ENCODE measurements around the gene LINGO1. TPM values are rescaled to one million over a fixed set of nuclear protein-coding genes. Genes with fewer than 3 reads are reported as not detected.

The LINGO1 gene
- total and polyA plus RNA-seq, 8 donors: 0.25 to 1.3 (median 0.57) TPM; not detected in 4

DNA sequence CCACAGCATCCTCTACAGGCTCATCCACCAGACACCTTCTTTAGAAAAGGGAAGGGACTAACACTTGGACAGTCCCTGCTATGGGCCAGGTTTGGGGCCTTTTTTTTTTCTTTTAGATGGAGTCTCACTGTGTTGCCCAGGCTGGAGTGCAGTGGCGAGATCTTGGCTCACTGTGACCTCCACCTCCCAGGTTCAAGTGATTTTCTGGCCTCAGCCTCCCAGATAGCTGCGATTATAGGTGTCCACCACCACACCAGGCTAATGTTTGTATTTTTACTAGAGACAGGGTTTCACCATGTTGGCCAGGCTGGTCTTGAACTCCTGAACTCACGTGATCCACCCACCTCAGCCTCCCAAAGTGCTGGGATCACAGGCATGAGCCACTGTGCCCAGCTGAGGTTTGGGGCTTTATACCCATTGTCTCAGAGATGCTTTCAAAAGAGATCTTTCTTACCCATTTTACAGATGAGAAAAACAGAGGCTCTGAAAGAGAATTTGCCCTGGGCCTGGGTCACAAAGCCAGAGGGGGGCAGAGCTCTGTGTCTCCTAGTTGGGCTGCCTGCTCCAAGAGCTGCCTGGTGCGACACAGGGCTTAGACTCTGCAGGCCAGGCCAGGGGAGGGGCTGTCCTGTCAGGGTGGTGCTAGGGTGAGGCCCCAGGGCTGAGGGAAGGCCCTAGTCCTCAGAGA is 11.6 kb downstream of the LINGO1 start:
- no peak for DNase-seq
- Histone ChIP-seq H3K27me3 (peaks cover 0 to 19% (median 0%) of the 10 kb centered on the region in 3 donors), H3K36me3 (no peaks in the 10 kb centered on the region), H3K9me3 (no peaks in the 10 kb centered on the region), H3K4me1 (peaks cover 0 to 12% (median 10%) of the 10 kb centered on the region in 4 donors), H3K4me3 (no peak overlapping the region), H3K27ac (no peak overlapping the region)
- intact Hi-C loops (cut with DNase I; ENCODE audit: low total_unique reads): no loop called here
- 72 to 96% (median 92%) methylated on average over 4 of the region's 4 CpGs for WGBS, 5 donors
- TF ChIP-seq EP300 (IDR thresholded peaks at IDR 0.05) (no peak), CTCF (IDR thresholded peaks at IDR 0.05) (no peak), POLR2AphosphoS5 (IDR thresholded peaks at IDR 0.05) (no peak)

GRCh38 chr15:77620297-77620696 is 12.4 kb downstream of the LINGO1 start:
- no peak for DNase-seq
- H3K4me3 ChIP-seq: no peak overlapping the region
- TF ChIP-seq EP300 (IDR thresholded peaks at IDR 0.05): no peak
- no peak for TF ChIP-seq CTCF (IDR thresholded peaks at IDR 0.05)
- no peak for TF ChIP-seq POLR2A (IDR thresholded peaks at IDR 0.05)
- no peak for TF ChIP-seq POLR2AphosphoS5 (IDR thresholded peaks at IDR 0.05)
- no peaks in the 10 kb centered on the region for H3K9me3 ChIP-seq
- peaks cover 0 to 19% (median 0%) of the 10 kb centered on the region in 3 donors for H3K27me3 ChIP-seq
- WGBS, 5 donors: 43 to 81% (median 46%) methylated on average over 7 of the region's 7 CpGs
- no peak overlapping the region for H3K27ac ChIP-seq
- no peaks in the 10 kb centered on the region for H3K36me3 ChIP-seq
- peaks cover 0 to 12% (median 10%) of the 10 kb centered on the region in 4 donors for H3K4me1 ChIP-seq
- intact Hi-C loops (cut with DNase I; ENCODE audit: low total_unique reads): no loop called here

- Histone ChIP-seq H3K9me3 (no peaks in the 10 kb centered on the region), H3K27ac (no peak overlapping the region), H3K36me3 (no peaks in the 10 kb centered on the region), H3K27me3 (peaks cover 0 to 19% (median 0%) of the 10 kb centered on the region in 3 donors), H3K4me1 (peaks cover 0 to 12% (median 10%) of the 10 kb centered on the region in 4 donors), H3K4me3 (no peak overlapping the region)
- intact Hi-C loops (cut with DNase I; ENCODE audit: low total_unique reads): no loop called here
- 69 to 86% (median 74%) methylated on average over 6 of the region's 6 CpGs for WGBS, 5 donors
- TF ChIP-seq POLR2A (IDR thresholded peaks at IDR 0.05): no peak
- no peak for DNase-seq
These were observed 12.8 kb downstream of the LINGO1 start for GRCh38 chr15:77619883-77620282.

- Histone ChIP-seq H3K36me3 (no peaks in the 10 kb centered on the region), H3K9me3 (no peaks in the 10 kb centered on the region), H3K27me3 (peaks cover 0 to 26% (median 0%) of the 10 kb centered on the region in 3 donors), H3K4me3 (no peak overlapping the region), H3K4me1 (peaks cover 0 to 9% (median 6%) of the 10 kb centered on the region in 4 donors), H3K27ac (no peak overlapping the region)
- 57 to 76% (median 64%) methylated on average over 10 to 12 of the region's 12 CpGs for WGBS, 5 donors
- intact Hi-C loops (cut with DNase I; ENCODE audit: low total_unique reads): no loop called here
- peak in 1 of 2 donors; percentile 40 for DNase-seq
- TF ChIP-seq POLR2A (IDR thresholded peaks at IDR 0.05): no peak
- TF ChIP-seq CTCF (IDR thresholded peaks at IDR 0.05): peak in 1 of 7 experiments; percentile 25
These were observed 15.1 kb downstream of the LINGO1 start for GRCh38 chr15:77617476-77618230.
